Epidermal melanocyte (primary cell): ENCODE measurements around the gene KCNQ1.

Source experiments
- DNase-seq: peaks from one replicate; pipeline ENCODE4 v3.0.0; 2011; ENCODE audit warnings: low spot score; ENCODE audit not compliant: insufficient read length

KCNQ1 gene

DNA sequence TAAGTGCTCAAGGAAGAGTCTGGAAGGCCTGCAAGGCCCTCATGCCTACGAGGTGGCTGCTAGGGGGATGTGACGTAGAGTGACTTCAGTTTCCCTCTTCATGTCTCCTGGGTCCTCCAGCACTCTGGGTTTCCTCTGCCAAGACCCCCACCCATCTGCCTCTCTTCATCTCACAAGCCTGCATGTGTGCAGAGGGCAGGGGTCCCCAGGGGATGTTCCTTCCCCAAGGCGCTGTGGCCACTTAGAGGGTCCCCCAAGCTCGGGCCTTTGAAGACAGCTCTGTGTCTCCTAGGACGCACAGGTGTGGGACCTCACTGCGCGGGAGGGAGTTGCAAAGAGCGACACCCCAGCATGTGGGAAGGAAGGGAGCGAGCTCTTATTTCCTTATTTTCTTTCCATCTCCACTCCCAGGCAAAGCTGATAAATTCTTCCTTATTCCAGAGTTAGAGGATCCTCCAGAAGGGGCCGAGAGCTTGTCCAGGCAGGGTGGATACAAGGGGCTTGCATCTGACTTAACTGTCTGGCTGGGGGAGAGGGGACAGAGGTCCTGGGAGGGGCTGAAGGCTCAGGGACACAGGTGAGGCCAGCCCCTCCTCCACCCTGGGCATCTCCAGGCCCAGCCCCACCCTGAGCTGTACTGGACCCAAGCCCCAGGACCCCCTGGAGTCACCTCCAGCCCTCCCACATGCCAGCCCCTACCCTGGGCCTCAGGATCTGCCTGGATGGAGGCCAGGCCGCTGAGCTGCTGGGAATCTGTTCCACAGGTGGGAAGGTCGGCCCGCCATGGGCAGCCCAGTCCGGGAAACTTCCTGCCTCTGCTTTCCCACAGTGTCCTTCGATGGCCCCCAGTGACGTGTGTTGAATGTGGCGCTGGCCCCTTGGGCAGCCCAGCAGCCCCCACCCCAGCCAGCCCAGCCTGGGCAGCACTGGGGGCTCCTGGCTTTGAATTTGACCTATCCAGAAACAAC lies 314.7 kb downstream of the KCNQ1 start:
- no peak for DNase-seq

- no peak for DNase-seq
Observed at GRCh38 chr11:2760196-2760871, 315.5 kb downstream of the KCNQ1 start.

DNA sequence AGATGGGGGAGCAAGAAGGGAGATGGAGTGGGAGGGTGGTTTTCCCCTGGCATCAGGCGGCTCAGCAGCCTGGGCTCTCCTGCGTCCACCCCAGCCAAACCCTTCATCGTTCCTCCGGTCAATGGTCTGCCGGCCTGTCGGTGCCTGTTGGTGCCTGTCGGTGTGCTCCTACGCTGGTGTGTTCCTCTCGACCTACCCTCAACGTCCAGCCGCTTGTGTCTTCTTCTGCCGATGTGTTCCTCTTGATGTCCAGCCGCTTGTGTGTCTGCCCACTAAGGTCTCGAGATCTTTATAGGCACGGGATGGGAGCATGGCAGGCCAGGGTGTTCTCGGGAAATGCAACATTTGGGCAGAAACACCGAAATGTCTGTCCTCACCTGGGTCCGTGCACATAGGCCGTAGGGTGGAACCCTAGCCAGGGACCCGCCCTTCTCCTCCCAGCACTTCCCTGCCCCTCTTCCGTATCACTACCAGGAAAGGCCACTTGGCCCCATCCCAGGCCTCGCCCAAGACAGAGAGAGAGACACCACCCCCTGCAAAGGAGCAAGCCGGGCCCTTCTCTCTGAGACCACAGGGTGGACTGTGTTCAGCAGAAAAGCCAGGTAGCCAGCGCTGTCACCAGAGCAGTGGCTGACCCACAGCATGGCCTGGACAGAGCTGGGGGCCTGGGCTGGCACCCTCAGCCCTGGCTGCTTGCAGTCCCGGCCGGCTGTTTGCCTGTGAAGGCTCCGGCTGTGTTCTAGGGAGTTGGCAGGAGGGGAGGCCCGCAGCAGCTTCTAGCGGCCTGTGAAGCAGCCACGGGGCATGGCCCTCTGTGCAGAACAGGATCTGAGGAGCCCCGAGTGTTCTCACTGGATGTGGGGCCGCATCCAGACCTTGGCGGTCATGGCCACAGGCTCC lies 316.6 kb downstream of the KCNQ1 start:
- no peak for DNase-seq

DNA sequence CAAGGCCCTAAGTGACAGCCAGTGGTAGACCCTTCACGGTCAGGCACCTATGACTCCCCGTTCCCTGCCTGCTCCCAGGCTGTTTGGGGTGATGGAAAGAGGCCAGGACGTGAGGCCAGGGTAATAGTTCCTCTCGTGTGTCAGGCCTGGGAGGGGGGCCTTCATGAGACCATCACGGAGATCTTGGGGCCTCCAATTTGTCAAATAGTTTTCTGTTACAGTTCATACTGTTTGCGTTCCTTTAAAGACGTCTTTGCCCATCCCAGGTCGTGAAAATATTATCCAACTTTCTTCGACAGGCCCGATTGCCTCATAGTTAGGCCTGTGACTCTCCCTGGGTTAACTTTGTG lies 317.2 kb downstream of the KCNQ1 start:
- DNase-seq = no peak

DNA sequence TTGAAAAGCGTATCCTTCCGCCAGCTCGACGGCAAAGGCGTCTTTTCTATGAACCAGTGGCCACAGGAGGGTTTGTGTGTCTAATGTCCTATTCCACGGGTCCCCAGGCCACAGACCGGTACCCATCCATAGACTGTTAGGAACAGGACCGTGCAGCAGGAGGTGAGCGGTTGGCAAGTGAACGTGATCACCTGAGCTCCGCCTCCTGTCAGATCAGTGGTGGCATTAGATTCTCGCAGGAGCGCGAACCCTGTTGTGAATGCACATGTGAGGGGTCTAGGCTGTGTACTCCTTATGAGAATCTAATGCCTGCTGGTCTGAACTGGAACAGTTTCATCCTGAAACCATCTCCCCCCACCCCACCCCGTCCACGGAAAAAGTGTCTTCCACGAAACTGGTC lies 317.6 kb downstream of the KCNQ1 start:
- DNase-seq = no peak

DNA sequence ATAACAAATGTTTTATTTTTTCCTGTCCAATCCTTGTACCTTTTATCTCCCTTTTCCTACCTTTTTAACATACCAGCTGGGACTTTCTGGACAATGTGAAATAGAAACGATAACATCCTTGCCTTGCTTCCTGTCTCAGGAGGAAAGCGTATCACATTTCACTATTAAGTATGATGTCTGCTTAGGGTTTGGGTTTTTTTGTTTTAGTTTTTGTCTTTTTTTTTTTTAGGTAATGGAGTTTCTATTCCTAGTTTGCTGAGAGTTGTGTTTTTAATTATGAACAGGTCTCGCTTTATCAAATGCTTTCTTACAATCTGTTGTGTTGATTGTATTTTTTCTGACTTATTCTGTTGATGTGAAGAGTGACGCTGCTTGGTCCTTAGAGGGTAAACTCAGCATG lies 319.2 kb downstream of the KCNQ1 start:
- DNase-seq = no peak

DNA sequence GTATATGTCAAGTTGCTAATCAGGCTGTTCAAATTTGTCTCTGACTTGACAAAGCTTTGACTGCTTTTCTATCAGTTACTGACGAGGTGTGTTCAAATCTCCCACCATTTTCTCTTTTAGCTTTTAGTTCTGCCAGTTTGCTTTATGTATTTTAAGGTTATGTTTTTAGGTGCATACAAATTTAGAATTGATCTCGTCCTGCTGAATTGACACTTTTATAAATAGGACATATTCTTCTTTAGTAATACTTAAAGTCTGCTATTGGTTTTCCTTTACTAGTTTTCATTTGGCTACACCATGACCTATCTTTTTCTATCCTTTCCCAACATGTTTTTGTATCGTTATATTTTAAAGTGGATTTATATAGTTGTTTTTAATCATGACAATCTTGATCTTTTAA lies 320.7 kb downstream of the KCNQ1 start:
- DNase-seq = no peak

- no peak for DNase-seq
Observed at GRCh38 chr11:2766166-2766565, 321.4 kb downstream of the KCNQ1 start.

GRCh38 chr11:2767071-2767470 lies 322.3 kb downstream of the KCNQ1 start:
- no peak for DNase-seq

DNA sequence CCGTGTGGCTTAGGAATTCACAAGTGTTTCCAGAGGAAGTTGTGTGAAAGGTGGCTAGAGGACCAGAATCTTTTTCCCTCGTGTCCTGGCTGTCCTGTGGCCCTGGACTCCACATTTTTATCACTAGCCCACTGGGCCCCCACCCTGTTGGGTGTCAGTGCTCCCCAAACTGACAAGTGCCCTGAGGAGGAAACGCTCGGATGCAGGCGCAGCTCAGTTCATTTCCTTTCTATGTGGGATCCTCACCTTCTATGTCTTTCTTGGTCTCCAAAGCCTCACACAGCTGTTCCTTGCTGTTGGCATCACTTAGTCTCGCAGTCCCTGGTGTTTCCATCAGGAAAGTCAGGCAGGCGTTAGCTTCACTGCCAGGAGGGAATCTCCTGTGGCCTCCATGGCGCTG lies 323.0 kb downstream of the KCNQ1 start:
- DNase-seq = no peak

DNA sequence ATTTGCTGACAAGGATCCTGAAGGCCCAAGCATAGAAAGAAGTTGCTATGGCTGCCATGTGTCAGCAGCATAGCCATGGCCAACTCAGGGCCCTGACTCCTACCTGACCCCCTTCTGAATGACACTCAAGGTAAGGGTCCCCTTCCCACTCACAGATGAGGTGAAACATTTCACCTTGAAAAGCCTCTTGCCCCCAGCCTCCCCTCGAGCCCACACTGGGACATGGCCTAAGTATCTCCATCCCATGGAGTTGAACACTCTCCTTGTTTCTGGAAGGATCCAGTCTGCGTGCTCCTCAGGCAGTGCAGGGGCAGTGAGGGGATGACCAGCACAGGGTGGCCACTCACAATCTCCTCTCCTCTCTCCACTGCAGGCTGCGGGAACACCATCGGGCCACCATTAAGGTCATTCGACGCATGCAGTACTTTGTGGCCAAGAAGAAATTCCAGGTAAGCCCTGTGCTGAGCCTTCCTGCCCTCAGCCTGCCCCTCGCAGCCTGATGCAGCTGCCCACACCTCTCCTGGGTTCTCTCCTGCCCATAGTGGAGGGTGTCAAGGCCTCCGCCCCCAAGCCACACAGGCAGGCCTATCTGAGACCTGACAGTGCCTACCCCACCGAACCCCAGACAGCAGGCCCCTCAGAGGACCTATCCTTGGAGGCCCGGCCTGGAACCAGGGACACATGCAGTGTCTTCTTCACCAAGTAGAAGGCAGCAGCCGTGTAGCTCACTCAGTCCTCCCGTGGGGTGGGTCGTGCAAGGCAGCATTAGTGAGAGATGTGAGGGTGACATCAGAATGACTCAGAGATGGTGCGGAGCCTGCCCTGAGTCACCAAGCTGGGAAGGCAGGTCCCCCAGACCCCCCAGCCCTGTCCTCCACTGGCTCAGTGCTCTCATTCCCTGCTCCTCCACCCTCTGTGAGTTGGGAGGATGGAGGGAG lies 323.9 kb downstream of the KCNQ1 start:
- DNase-seq = no peak

DNA sequence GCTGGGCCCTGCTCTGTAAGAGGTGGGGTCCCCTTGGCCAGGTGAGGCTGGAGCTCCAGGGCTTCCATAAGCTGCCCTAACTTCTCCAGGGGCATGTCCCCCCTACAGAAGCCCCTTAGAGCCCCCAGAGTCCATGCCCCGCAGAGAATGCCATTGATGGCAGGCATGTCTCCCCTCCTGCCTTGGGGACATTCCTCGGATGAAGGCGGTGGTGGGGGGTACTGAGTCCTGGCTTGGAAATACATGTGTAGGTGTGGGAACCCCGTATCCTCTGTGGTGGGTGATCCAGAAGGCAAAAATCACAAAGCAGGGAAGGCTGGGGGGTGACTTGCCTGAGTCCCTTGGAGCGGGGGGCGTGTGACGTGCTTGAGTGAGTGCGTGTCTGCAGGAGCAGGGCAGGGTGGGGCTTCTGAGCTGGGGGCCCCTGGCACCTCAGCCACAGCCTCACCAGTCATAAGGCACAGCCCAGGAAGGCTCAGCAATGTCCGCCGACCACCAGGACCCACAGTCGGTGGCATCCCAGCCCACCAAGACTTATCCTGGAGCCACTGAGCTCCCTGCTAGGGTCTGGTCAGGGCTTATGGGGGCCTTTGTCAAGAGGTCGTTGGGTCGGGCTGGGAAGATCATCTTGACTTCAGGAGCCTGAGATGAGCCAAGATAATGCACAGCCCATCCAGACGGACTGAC lies 324.7 kb downstream of the KCNQ1 start:
- no peak for DNase-seq

GRCh38 chr11:2770096-2770751 lies 325.4 kb downstream of the KCNQ1 start:
- DNase-seq = no peak

DNA sequence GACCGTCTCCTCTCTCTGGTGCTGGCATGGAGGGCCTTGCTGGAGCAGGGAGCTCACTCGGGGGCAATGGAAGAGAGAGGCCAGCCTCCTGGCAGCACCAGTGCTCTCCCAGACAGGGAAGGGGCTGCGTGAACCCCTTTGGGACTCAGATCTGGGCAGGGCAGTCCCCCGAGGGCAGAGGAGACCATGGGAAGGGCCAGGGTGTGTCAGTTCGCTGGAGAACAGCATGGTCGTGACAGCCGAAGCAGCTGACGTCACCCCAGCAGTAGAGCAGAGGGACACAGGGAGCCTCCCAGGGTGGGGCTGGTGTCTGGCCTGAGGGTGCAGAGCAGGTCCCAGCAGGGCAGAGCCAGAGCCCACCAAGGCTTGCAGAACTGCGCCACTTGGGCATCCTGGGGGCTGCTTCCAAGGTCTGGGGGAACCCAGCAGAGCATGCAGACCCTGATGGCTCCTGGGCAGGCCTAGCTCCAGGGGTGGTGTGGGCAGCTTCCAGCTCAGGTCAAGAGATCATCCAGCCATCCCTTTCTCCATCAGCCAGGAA lies 326.0 kb downstream of the KCNQ1 start:
- DNase-seq = no peak

DNA sequence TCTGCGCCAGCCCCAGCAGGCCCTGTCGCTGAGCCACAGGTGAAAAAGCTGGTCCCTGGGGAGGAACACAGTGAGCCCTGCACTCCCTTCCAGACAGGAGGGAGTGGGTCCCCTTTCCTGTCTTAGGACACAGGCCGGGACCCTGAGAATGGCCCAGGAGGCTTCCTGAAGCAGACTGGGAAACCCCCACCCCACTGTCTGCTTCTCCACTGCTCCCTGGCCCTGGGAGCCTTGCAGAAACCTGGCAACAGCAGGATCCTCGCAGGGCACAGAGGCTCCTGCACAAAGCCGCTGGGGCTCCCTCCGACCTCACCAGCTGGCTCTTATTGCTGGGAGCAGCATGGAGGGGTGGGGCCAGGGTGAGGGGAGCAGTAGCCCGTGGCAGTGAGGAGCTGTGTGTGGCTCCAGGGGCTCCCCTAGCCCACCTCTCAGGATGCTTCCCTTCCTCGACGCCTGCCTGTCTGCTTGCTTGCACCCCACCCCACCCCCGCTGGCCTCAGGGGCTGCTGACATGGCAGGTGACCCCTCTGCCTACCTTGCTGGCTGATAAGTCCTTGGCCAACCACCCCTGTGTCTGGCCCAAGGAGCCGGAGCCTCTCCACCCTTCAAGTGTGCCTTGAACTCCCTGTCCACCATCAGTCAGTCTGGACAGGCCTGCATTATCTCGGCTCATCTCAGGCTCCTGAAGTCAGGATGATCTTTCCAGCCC lies 327.1 kb downstream of the KCNQ1 start:
- DNase-seq = no peak

DNA sequence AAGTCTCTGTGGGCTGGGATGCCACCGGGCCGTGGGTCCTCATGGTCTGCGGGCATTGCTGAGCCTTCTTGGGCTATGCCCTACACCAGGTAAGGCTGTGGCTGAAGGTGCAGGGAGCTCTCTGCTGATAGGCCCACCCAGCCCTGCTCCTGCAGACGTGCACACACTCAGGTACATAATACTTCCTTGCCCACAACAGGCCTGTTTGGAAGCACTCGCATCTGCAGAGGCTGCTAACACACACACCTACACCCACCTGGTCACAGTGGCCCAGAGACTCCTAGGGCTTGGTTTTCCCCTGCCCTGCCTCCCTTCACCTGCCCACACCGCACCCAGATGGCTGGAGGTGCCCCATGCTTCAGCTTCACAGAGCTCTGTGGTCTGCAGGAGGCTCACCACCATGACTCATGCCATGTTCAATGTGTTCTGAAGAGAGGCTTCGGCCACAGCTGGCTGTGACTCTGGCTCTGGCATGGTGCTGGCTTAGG lies 327.8 kb downstream of the KCNQ1 start:
- no peak for DNase-seq

DNA sequence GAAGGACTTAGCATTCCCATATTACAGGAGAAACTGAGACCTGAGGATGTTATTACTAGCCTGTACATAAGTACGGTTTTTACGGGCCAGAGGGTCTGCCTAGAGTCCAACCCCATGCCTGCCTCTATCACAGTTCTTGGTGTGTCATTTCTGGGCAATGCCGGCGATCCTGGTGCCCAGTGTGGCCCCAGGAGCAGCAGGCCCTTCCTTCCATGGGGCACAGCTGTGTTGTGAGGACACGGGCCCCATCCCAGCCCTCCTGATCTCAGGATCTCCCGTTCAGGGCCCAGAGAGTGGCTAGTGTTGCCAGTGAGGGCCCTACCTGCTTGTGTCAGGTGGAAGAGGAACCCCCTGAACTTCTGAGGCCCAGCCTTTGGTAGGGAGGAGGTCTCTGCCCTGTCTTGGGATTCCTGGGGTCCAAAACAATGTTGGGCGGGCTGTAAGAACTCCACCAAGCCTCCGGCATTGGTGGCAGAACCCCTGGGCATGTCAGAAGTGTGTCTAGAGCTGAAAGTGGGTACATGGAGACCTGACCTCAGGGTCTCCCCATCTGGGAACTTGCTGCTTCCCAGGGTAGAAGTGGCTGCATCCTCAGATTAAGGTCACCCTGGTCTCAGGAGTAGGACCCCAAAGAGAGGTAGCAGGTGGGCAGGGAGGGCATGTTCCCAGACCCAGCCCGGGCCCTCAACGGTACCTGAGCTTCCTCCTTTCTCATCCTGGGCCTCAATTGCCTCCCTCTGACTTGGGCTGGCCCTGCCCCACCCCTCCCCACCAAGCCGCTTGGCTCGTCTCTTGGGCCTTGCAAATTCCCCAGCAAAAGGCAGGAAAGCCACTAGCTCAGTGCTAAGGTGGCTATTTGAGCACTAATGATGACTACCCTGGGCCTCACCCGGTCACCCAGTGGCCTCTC lies 329.6 kb downstream of the KCNQ1 start:
- no peak for DNase-seq
